ENCODE measurements around the gene HSD17B1.

The HSD17B1 gene

GRCh38 chr17:42598905-42599304, 46.2 kb downstream of the HSD17B1 start:
- in situ Hi-C loops (cut with MboI; ENCODE audit: low sequenced_read_pairs, unreplicated experiment), result no loop called here
- DNase-seq (ENCODE audit: low spot score), result no peak
- no peak for TF ChIP-seq CTCF (IDR thresholded peaks at IDR 0.05; ENCODE audit: borderline replicate concordance, control extremely low read depth, extremely low read depth, insufficient read depth, missing control alignments)

- DNase-seq (ENCODE audit: low spot score), result peak; percentile 36
- TF ChIP-seq CTCF (IDR thresholded peaks at IDR 0.05; ENCODE audit: borderline replicate concordance, control extremely low read depth, extremely low read depth, insufficient read depth, missing control alignments), result no peak
- in situ Hi-C loops (cut with MboI; ENCODE audit: low sequenced_read_pairs, unreplicated experiment), result no loop called here
These were observed 50.6 kb downstream of the HSD17B1 start for GRCh38 chr17:42603318-42603717.
